Ectodermal cell (in vitro differentiated cells): ENCODE results near the gene SPINDOC.

Experiments used
- H3K27ac ChIP-seq: 2 replicates; pipeline ENCODE4 v1.7.0; 2013; ENCODE audit warnings: mild to moderate bottlenecking, low read depth, low read length; ENCODE audit not compliant: insufficient read depth, poor library complexity, severe bottlenecking
- H3K27me3 ChIP-seq: 2 replicates; pipeline ENCODE4 v1.7.0; 2013; ENCODE audit warnings: mild to moderate bottlenecking, low read length; ENCODE audit not compliant: insufficient read depth, control insufficient read depth, poor library complexity, severe bottlenecking
- H3K36me3 ChIP-seq: one replicate; pipeline ENCODE4 v1.7.0; 2013; ENCODE audit warnings: low read length; ENCODE audit not compliant: control insufficient read depth, insufficient read depth
- H3K4me1 ChIP-seq: one replicate; pipeline ENCODE4 v1.7.0; 2013; ENCODE audit warnings: low read length; ENCODE audit not compliant: control insufficient read depth, insufficient read depth
- H3K4me3 ChIP-seq: 2 replicates; pipeline ENCODE4 v1.7.0; 2013; ENCODE audit warnings: low read depth, low read length, control low read depth; ENCODE audit not compliant: insufficient read depth
- H3K9me3 ChIP-seq: 2 replicates; pipeline ENCODE4 v1.7.0; 2013; ENCODE audit warnings: mild to moderate bottlenecking, low read length, moderate library complexity; ENCODE audit not compliant: control insufficient read depth
- WGBS, 2 experiments: methylation state at CpG; one replicate each; pipeline ENCODE4 v1.1.7; 2013; ENCODE audit warnings: missing lambda C conversion rate in 2 of 2; 5-methylcytosine and 5-hydroxymethylcytosine counted together

The SPINDOC gene

GRCh38 chr11:63813563-63814382 lies 517 bp downstream of the SPINDOC start:
- Histone ChIP-seq H3K36me3 (peaks cover 26% of the 10 kb centered on the region), H3K9me3 (no peaks in the 10 kb centered on the region), H3K27me3 (no peaks in the 10 kb centered on the region), H3K4me3 (peak overlapping the region; percentile 98), H3K27ac (peak overlapping the region; percentile 38), H3K4me1 (peaks cover 20% of the 10 kb centered on the region)
- 0% methylated on average over 74 of the region's 74 CpGs for WGBS, 2 experiments

GRCh38 chr11:63814383-63814736 lies 1.1 kb downstream of the SPINDOC start:
- no peaks in the 10 kb centered on the region for H3K9me3 ChIP-seq
- H3K4me1 ChIP-seq = peaks cover 20% of the 10 kb centered on the region
- H3K27me3 ChIP-seq = no peaks in the 10 kb centered on the region
- H3K4me3 ChIP-seq = peak overlapping the region; percentile 98
- 4 to 6% methylated on average over 7 of the region's 7 CpGs for WGBS, 2 experiments
- no peak overlapping the region for H3K27ac ChIP-seq
- H3K36me3 ChIP-seq = peaks cover 31% of the 10 kb centered on the region

GRCh38 chr11:63816166-63816565 lies 2.9 kb downstream of the SPINDOC start:
- Histone ChIP-seq H3K4me1 (peaks cover 19% of the 10 kb centered on the region), H3K27ac (no peak overlapping the region), H3K9me3 (no peaks in the 10 kb centered on the region), H3K36me3 (peaks cover 45% of the 10 kb centered on the region), H3K4me3 (no peak overlapping the region), H3K27me3 (no peaks in the 10 kb centered on the region)
- WGBS, 2 experiments = 95 to 96% methylated on average over 6 of the region's 6 CpGs

- Histone ChIP-seq H3K4me1 (peaks cover 15% of the 10 kb centered on the region), H3K9me3 (no peaks in the 10 kb centered on the region), H3K27me3 (no peaks in the 10 kb centered on the region), H3K4me3 (no peak overlapping the region), H3K27ac (no peak overlapping the region), H3K36me3 (peaks cover 50% of the 10 kb centered on the region)
- WGBS, 2 experiments = 92 to 96% methylated on average over 3 of the region's 3 CpGs
Observed at GRCh38 chr11:63816732-63817131, 3.5 kb downstream of the SPINDOC start.

GRCh38 chr11:63817758-63818498 lies 4.7 kb downstream of the SPINDOC start:
- Histone ChIP-seq H3K27ac (no peak overlapping the region), H3K36me3 (peaks cover 62% of the 10 kb centered on the region), H3K9me3 (no peaks in the 10 kb centered on the region), H3K4me1 (peaks cover 11% of the 10 kb centered on the region), H3K4me3 (no peak overlapping the region), H3K27me3 (no peaks in the 10 kb centered on the region)
- 94 to 96% methylated on average over 27 of the region's 27 CpGs for WGBS, 2 experiments

- Histone ChIP-seq H3K27me3 (no peaks in the 10 kb centered on the region), H3K27ac (no peak overlapping the region), H3K36me3 (peaks cover 67% of the 10 kb centered on the region), H3K9me3 (no peaks in the 10 kb centered on the region), H3K4me1 (peaks cover 11% of the 10 kb centered on the region), H3K4me3 (no peak overlapping the region)
- WGBS, 2 experiments = 96 to 97% methylated on average over 19 of the region's 19 CpGs
Observed at GRCh38 chr11:63818609-63819008, 5.4 kb downstream of the SPINDOC start.

GRCh38 chr11:63821411-63821810 lies 8.2 kb downstream of the SPINDOC start:
- no peak overlapping the region for H3K27ac ChIP-seq
- no peaks in the 10 kb centered on the region for H3K27me3 ChIP-seq
- H3K4me1 ChIP-seq = no peaks in the 10 kb centered on the region
- 96 to 97% methylated on average over 5 of the region's 5 CpGs for WGBS, 2 experiments
- no peak overlapping the region for H3K4me3 ChIP-seq
- peaks cover 72% of the 10 kb centered on the region for H3K36me3 ChIP-seq
- no peaks in the 10 kb centered on the region for H3K9me3 ChIP-seq

GRCh38 chr11:63826471-63827190 lies 13.4 kb downstream of the SPINDOC start:
- Histone ChIP-seq H3K9me3 (no peaks in the 10 kb centered on the region), H3K4me3 (no peak overlapping the region), H3K4me1 (no peaks in the 10 kb centered on the region), H3K27me3 (no peaks in the 10 kb centered on the region), H3K36me3 (peaks cover 29% of the 10 kb centered on the region), H3K27ac (no peak overlapping the region)
- WGBS, 2 experiments = 92 to 94% methylated on average over 17 of the region's 17 CpGs

GRCh38 chr11:63829823-63830489 lies 16.7 kb downstream of the SPINDOC start:
- H3K36me3 ChIP-seq = peaks cover 4% of the 10 kb centered on the region
- WGBS, 2 experiments = 93 to 94% methylated on average over 8 of the region's 8 CpGs

More at GRCh38 chr11:63829823-63830489, 16.7 kb downstream of the SPINDOC start:
- no peaks in the 10 kb centered on the region for H3K27me3 ChIP-seq
- peak overlapping the region; percentile 60 for H3K27ac ChIP-seq
- H3K4me1 ChIP-seq = no peaks in the 10 kb centered on the region
- H3K9me3 ChIP-seq = no peaks in the 10 kb centered on the region
- no peak overlapping the region for H3K4me3 ChIP-seq
